GM12864 (cell line): ENCODE data around the gene CFC1.
"Not testable (repeated sequence)": the region's sequence is repeated elsewhere in the genome, so short reads cannot be mapped to it uniquely, and the experiment has no call there.

Experiments used
- DNase-seq: peaks from one replicate; pipeline ENCODE4 v3.0.0-alpha.2; 2011; ENCODE audit warnings: low read depth
- H3K4me3 ChIP-seq: 2 replicates; pipeline ENCODE4 v1.5.1; 2011; ENCODE audit warnings: mild to moderate bottlenecking, low read depth, low read length, control low read depth

The CFC1 gene

DNA sequence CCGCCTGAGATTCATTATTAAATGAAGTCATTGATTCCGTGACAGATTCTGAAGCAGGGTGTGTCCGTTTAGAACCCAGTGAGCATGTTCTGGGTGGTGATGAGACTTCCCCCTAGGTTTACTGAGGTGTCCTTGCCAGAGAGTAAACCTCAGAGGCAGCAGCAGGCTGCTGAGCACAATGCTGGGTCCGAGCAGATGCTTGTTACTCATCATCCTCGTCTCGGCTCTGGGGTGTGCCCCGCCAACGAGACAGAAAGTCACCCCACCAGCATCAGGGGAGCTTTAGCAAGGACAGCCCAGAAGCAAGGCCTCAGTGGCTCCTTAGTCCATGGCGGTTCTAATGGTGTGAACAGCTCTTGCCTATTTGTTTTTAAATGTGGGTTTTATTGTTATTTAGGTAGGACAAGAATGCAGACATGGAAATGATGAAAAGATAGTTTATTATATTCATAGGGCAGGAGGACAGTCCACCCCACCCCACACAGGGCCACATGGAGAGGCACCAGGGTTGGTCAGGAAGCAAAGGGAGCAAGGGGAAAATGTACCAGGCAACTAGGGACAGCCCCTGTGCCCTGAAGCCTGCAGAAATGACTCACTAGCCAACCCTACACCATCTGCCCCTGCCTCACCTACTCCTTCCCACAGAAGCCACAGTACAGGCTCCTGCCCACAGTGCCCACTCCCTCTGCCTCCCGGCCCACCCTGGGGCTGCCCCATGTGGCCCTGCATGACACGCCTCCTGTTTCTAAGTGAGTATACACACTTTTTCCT, 10.5 kb downstream of the CFC1 start:
- not testable (repeated sequence) for DNase-seq

DNA sequence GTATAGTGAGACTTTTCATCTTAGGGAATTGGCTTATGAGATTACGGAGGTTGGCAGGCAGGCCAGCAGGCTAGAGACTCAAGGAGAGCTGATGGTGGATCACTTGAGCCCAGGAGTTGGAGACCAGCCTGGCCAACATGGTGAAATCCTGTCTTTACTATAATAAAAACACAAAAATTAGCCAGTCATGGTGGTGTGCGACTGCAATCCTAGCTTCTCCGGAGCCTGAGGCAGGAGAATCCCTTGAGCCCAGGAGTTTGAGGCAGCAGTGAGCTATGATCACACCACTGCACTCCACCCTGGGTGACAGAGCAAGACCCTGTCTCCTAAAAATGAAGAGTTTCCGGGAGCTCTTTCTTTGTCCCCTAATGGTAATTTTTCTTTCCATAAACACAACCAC, 14.6 kb downstream of the CFC1 start:
- H3K4me3 ChIP-seq, DNase-seq: not testable (repeated sequence)

More for the DNA sequence above, 10.5 kb downstream of the CFC1 start:
- not testable (repeated sequence) for H3K4me3 ChIP-seq

DNA sequence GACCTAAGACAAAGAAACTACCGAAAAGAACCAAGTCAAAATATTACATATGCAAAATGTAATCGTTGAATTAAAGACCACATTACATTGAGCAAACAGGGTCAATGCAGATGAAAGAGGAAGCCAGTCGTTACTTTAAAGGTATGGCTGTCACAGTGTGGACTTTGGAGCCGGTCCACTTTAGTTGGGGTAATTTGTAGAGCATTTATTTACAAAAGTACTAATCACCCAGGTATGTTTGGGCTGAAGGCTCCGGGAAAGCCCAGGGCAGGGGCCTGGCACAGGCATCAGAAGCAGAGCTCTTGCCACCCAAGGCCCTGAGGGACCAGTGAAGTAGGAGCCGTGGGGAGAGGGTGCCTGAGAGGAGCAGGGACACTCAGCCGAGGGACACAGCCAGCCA, 15.8 kb downstream of the CFC1 start:
- DNase-seq, H3K4me3 ChIP-seq: not testable (repeated sequence)

DNA sequence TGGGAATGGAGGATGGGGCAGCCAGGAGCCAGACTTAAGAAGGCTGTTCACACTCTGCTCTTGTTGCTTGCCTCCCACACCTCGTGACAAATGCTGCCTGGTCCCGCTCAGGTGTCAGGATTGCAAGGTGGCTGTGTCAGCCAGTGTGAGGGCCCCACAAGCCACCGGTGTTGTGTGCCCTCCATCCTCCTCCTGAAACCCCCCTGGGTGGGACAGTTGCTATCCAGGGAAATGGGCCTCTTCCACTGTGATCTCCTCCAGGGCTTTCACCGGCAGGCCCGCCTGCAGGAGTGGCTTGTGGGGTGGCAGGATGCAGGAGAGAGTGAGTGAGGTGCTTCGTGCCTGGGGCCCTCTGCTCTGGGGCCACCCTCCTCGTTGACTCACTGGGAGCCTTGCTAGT, 16.4 kb downstream of the CFC1 start:
- DNase-seq = not testable (repeated sequence)

DNA sequence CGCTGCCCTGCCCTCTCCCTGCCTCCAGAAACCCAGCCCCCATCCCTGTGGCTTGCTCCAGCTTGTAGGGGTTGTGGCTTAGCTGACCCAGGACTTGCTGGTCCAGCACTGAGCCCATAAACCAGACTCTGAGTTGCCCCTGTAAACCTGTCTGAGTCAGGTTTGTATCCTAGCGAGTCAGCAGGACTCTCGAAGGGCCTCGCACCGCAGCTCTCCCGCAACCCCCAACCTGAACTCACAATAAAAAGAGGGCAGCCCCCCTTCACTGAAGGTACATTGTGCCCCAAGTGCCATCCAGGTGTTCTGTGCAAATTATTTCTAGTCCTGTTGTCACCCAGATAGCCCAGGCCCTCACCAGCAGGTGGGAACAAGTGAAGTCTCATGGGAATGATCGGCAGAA, 17.9 kb downstream of the CFC1 start:
- DNase-seq, H3K4me3 ChIP-seq: not testable (repeated sequence)

More for the DNA sequence above, 16.4 kb downstream of the CFC1 start:
- not testable (repeated sequence) for H3K4me3 ChIP-seq

DNA sequence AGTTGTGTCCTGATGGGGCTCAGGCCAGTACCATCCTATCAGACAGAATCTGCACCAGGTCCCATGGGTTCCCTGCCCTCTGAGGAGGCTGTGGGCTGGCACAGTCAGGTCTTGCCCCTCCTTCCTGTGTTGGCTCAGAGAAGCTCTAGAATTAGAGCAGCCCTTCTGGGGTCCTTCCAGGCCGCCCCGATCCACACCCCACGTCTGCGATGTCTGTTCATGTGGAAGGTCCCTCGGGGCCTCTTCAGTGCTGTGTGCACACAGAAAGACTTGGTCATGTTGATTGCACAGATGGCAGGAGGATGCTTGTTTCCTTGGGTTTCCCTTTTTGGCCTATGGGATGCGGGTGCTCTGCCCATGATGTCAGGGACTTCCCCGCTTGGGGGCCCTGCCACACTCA, 20.3 kb downstream of the CFC1 start:
- not testable (repeated sequence) for H3K4me3 ChIP-seq, DNase-seq

DNA sequence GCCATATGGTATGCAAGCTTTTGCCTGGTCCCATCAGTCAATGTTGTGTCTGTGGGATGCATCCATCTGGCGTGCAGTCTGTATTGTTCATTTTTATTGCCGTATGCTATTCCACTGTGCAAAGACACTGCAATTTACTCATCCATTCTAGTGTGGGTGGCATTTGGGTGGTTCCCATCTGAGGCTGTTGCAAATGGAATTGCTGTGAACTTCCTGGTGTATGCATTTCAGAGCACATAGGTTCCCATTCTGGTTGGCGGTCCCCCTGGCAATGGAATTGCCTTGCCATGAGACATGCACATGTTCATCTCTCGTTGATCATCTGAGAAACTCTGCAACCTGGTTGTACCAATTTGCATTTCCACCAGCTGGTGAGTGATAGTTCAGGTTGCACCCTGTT, 21.8 kb downstream of the CFC1 start:
- not testable (repeated sequence) for H3K4me3 ChIP-seq

DNA sequence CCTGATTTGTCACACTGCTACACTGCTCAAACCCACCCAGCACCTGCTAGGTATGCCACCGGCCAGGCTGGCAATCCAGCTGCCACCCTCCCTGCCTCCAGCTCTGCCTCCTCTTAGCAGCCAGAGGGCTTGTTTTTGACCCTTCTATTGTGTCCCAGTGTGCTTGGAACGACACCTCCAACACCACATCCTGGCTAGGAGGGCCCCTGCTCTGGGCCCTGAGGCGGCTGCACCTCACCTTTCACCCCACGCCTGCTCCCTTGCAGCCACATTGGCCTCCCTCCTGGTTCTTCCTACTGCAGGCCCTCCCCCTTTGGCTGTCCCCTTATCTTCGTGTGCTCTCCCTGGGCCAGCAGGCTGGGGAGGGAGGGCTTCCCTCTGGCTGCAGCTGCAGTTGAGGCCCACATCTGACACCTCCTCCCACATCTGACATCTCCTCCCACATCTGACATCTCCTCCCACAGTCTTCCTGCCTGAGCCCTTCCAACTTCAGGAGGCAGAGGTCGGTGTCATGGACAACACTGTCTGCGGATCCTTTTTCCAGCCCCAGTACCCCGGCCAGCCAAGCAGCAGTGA, 23.1 kb downstream of the CFC1 start:
- not testable (repeated sequence) for DNase-seq

More for the DNA sequence above, 21.8 kb downstream of the CFC1 start:
- DNase-seq = not testable (repeated sequence)

DNA sequence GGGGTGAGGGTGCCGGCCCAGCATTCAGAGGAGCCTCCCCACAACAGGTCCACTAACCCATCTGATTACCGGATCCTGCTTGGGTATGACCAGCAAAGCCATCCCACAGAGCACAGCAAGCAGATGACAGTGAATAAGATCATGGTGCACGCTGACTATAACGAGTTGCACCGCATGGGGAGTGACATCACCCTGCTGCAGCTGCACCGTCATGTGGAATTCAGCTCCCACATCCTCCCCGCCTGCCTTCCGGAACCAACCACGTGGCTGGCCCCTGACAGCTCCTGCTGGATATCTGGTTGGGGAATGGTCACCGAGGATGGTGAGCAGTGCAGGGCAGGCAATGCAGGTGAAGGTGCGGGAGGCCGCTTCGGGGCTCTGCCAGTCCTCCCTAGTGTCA, 25.1 kb downstream of the CFC1 start:
- not testable (repeated sequence) for DNase-seq, H3K4me3 ChIP-seq

More for the DNA sequence above, 23.1 kb downstream of the CFC1 start:
- H3K4me3 ChIP-seq = not testable (repeated sequence)

DNA sequence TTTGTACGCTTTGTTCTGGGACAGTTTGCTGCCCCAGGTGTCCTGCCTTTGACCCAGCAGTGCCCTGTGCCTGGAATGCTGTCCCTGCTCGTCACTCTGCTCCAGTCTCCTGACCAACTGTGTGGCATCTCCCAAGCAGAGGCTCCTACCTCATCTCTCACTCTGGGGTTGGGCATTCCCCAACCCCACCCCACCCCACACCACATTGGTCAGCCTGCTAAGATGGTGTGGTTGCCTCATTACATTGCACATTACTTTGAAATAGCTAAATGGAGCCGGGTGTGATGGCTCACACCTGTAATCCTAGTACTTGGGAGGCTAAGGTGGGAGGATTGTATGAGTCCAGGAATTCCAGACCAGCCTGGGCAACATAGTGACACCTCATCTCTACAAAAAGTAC, 27.4 kb downstream of the CFC1 start:
- not testable (repeated sequence) for H3K4me3 ChIP-seq, DNase-seq

DNA sequence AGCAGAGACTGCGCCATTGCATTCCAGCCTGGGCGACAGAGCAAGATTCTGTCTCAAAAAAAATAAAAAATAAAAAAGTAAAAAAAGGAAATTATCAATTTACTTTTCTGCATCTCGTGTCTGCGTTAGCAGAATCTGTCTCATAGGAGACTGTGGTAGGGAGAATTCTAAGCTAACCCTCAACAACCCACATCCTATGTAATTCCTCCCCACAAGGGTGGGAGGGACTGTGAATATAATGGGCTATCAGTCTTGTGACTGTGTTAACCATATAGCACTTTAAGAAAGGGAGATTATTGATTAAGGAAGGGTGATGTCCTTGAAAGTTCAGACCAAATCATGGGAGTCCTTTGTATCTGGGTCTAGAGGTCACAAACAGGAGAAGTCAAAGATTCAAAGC, 33.2 kb downstream of the CFC1 start:
- H3K4me3 ChIP-seq, DNase-seq: not testable (repeated sequence)

DNA sequence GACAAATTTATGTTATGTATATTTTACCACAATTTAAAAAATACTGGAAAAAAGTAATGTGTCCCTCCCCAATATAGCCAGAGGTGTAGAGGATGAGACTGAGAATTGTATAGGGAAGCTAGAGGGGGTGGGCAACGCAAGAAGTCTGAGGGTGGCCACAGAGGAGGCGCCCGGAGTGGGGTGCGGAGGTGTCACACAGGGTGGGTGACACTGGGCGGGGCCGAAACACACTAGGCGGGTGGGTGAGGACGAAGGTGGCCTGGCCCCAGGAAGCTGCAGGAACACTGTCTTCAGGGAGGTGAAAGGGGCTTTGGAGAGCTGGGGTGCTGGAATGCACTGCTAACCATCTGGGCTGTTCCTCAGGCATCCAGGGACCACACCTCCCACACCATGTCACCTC, 42.9 kb downstream of the CFC1 start:
- not testable (repeated sequence) for DNase-seq, H3K4me3 ChIP-seq

DNA sequence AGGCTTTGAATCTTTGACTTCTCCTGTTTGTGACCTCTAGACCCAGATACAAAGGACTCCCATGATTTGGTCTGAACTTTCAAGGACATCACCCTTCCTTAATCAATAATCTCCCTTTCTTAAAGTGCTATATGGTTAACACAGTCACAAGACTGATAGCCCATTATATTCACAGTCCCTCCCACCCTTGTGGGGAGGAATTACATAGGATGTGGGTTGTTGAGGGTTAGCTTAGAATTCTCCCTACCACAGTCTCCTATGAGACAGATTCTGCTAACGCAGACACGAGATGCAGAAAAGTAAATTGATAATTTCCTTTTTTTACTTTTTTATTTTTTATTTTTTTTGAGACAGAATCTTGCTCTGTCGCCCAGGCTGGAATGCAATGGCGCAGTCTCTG, 45.2 kb downstream of the CFC1 start:
- H3K4me3 ChIP-seq, DNase-seq: not testable (repeated sequence)

DNA sequence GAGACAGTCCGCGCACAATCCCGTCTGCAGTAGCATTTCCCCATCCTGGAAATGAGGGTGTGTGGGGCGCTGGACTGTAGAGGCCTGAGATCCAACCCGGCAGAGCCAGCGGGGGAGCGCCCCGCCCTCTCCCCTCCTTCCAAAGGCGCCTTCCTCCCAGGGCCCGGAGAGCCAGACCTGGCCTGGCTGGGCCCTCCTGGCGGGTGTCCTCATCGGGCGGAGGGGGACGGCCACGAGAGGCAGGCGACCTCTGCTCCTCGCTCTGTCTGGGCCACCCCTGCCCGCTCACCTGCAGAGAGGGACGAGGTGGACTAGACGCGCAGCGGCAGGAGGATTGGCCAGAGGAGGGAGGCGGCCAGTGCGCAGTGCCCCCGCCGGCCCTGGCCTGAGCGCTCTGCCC, 49.9 kb downstream of the CFC1 start:
- not testable (repeated sequence) for DNase-seq

DNA sequence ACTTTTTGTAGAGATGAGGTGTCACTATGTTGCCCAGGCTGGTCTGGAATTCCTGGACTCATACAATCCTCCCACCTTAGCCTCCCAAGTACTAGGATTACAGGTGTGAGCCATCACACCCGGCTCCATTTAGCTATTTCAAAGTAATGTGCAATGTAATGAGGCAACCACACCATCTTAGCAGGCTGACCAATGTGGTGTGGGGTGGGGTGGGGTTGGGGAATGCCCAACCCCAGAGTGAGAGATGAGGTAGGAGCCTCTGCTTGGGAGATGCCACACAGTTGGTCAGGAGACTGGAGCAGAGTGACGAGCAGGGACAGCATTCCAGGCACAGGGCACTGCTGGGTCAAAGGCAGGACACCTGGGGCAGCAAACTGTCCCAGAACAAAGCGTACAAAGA, 51.0 kb downstream of the CFC1 start:
- not testable (repeated sequence) for DNase-seq, H3K4me3 ChIP-seq

More for the DNA sequence above, 49.9 kb downstream of the CFC1 start:
- not testable (repeated sequence) for H3K4me3 ChIP-seq

DNA sequence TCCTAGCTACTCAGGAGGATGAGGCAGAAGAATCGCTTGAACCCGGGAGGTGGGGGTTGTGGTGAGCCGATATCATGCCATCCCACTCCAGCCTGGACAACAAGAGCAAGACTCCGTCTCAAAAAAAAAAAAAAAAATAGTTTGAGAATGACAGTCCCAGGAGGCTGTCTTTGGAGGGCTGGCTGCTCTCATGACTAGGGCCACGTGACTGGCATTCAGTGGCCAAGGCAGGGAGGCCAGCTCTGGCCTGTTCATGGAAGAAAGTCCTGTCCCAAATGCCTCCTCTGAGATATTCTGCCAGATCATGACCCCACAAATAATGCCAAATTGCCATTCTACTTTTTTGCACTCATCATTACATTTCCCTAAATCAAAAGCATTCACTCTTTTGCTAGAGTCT, 54.4 kb downstream of the CFC1 start:
- H3K4me3 ChIP-seq, DNase-seq: not testable (repeated sequence)

DNA sequence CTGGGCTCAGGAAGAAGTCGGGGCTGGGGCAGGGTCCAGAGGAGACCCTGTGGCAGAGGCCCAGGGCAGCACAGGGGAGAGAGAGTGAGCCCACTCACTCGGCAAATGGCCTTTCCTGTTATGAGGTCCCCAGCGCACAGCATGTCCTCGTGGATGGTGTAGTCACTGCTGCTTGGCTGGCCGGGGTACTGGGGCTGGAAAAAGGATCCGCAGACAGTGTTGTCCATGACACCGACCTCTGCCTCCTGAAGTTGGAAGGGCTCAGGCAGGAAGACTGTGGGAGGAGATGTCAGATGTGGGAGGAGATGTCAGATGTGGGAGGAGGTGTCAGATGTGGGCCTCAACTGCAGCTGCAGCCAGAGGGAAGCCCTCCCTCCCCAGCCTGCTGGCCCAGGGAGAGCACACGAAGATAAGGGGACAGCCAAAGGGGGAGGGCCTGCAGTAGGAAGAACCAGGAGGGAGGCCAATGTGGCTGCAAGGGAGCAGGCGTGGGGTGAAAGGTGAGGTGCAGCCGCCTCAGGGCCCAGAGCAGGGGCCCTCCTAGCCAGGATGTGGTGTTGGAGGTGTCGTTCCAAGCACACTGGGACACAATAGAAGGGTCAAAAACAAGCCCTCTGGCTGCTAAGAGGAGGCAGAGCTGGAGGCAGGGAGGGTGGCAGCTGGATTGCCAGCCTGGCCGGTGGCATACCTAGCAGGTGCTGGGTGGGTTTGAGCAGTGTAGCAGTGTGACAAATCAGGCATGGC, 55.4 kb downstream of the CFC1 start:
- not testable (repeated sequence) for DNase-seq, H3K4me3 ChIP-seq

DNA sequence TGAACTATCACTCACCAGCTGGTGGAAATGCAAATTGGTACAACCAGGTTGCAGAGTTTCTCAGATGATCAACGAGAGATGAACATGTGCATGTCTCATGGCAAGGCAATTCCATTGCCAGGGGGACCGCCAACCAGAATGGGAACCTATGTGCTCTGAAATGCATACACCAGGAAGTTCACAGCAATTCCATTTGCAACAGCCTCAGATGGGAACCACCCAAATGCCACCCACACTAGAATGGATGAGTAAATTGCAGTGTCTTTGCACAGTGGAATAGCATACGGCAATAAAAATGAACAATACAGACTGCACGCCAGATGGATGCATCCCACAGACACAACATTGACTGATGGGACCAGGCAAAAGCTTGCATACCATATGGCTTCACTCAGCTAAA, 56.6 kb downstream of the CFC1 start:
- not testable (repeated sequence) for H3K4me3 ChIP-seq, DNase-seq
